ENCODE results near the gene IGF2BP1.
"Not testable (repeated sequence)": the region's sequence is repeated elsewhere in the genome, so short reads cannot be mapped to it uniquely, and the experiment has no call there.

The IGF2BP1 gene

GRCh38 chr17:49002766-49003165 is 5.6 kb downstream of the IGF2BP1 start:
- Histone ChIP-seq H3K27ac (ENCODE audit: low read length) (no peak overlapping the region), H4K20me1 (ENCODE audit: insufficient read depth, low read length) (no peaks in the 10 kb centered on the region), H3K4me1 (ENCODE audit: insufficient read depth, low read length) (no peaks in the 10 kb centered on the region), H3K9me3 (ENCODE audit: insufficient read depth, low read length, severe bottlenecking) (no peaks in the 10 kb centered on the region), H3K4me2 (ENCODE audit: insufficient read depth, low read length) (no peak overlapping the region), H3K36me3 (ENCODE audit: insufficient read depth, low read length) (no peaks in the 10 kb centered on the region), H3K27me3 (ENCODE audit: insufficient read depth, low read length, poor library complexity) (peaks cover 53% of the 10 kb centered on the region), H3K4me3 (ENCODE audit: low read depth in 1 of 2, low read length in 2 of 2) (no peak overlapping the region), H3K9ac (ENCODE audit: low read depth, low read length) (no peak overlapping the region), H2AFZ (ENCODE audit: low read depth, low read length) (no peak overlapping the region), H3K79me2 (ENCODE audit: insufficient read depth, low read length) (no peaks in the 10 kb centered on the region)
- DNase-seq (no peak), ATAC-seq (ENCODE audit: insufficient read depth, low read depth) (no peak)
- TF ChIP-seq, protein P1, sequence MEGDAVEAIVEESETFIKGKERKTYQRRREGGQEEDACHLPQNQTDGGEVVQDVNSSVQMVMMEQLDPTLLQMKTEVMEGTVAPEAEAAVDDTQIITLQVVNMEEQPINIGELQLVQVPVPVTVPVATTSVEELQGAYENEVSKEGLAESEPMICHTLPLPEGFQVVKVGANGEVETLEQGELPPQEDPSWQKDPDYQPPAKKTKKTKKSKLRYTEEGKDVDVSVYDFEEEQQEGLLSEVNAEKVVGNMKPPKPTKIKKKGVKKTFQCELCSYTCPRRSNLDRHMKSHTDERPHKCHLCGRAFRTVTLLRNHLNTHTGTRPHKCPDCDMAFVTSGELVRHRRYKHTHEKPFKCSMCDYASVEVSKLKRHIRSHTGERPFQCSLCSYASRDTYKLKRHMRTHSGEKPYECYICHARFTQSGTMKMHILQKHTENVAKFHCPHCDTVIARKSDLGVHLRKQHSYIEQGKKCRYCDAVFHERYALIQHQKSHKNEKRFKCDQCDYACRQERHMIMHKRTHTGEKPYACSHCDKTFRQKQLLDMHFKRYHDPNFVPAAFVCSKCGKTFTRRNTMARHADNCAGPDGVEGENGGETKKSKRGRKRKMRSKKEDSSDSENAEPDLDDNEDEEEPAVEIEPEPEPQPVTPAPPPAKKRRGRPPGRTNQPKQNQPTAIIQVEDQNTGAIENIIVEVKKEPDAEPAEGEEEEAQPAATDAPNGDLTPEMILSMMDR (IDR thresholded peaks at IDR 0.05; ENCODE audit: borderline replicate concordance, extremely low read depth, low read length, poor library complexity, severe bottlenecking) = no peak
- no peak for TF ChIP-seq EZH2 (IDR thresholded peaks at IDR 0.05; ENCODE audit: borderline replicate concordance, low read depth, low read length, severe bottlenecking)

DNA sequence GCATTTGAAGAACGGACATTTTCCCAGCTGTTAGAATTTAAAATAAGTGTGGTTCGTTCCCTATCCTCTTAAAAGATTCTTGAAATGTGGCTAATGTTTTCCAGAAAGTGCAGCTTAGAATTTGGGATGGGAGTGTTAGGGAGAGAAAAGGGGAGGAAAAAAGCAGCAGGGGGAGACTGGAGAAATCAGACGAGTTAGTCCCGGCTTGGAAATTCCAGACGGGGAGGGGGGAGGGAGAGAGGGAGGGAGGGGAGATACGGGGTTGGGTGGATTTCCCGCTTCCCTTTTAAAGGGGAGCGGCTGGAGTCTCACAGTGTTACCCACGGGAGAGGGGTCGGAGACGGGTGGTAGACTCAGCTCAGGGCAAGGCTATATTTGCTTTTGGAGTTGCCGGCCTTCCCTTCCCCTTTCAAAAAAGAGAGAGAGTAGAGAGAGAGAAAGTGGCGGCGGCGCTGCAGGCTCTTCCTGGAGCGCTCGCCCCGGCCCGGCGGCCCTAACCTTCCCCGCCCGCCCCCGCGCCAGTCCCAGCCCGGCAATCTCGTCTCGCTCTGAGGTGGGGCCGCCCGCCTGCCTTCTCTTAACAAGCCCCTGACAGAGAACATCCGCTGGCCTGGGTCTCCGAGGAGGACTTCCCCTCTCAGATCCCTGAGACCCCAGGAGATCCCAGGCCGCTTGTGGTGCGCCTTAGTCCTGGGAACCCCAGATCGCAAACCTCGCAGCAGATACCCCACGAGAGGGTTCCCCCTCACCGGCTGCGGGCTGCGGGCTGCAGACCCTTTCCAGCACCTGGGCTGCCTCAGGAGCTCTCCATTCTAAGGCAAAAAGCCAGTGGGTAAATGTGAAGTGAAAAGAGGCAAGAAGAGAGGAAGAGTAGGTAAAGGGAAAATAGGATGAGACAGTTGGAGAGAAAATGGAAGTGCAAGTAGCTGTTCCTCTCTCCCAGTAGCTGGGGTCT is 6.6 kb downstream of the IGF2BP1 start:
- Histone ChIP-seq H3K27me3 (ENCODE audit: insufficient read depth, low read length, poor library complexity) (peaks cover 57% of the 10 kb centered on the region), H4K20me1 (ENCODE audit: insufficient read depth, low read length) (no peaks in the 10 kb centered on the region), H3K4me3 (ENCODE audit: low read depth in 1 of 2, low read length in 2 of 2) (no peak overlapping the region), H3K79me2 (ENCODE audit: insufficient read depth, low read length) (no peaks in the 10 kb centered on the region), H3K27ac (ENCODE audit: low read length) (no peak overlapping the region), H2AFZ (ENCODE audit: low read depth, low read length) (no peak overlapping the region), H3K9ac (ENCODE audit: low read depth, low read length) (no peak overlapping the region), H3K4me2 (ENCODE audit: insufficient read depth, low read length) (no peak overlapping the region), H3K36me3 (ENCODE audit: insufficient read depth, low read length) (no peaks in the 10 kb centered on the region), H3K4me1 (ENCODE audit: insufficient read depth, low read length) (no peaks in the 10 kb centered on the region), H3K9me3 (ENCODE audit: insufficient read depth, low read length, severe bottlenecking) (no peaks in the 10 kb centered on the region)
- ATAC-seq (ENCODE audit: insufficient read depth, low read depth) (no peak), DNase-seq (no peak)
- no peak for TF ChIP-seq EZH2 (IDR thresholded peaks at IDR 0.05; ENCODE audit: borderline replicate concordance, low read depth, low read length, severe bottlenecking)
- TF ChIP-seq, protein P1 (IDR thresholded peaks at IDR 0.05; ENCODE audit: borderline replicate concordance, extremely low read depth, low read length, poor library complexity, severe bottlenecking) = no peak

DNA sequence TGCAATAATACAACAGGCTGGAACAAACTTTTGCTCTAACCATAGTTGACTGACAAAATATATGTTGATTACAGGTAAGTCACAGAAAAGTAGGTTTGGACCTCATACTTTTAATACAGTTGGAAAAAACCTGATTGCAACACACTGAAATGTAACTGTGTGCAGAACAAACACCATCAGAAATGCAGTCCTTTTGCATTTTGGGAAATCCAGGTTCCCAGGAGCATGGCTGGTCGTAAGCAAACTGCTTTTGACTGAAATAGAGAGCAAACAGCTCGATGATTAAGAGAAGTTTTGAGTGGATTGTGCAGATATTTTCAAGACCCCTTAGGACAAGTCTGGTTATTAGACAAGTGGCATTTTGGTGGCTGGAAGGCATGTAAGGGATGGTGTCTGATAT is 8.0 kb downstream of the IGF2BP1 start:
- no peaks in the 10 kb centered on the region for H4K20me1 ChIP-seq (ENCODE audit: insufficient read depth, low read length)
- H3K9me3 ChIP-seq (ENCODE audit: insufficient read depth, low read length, severe bottlenecking) = no peaks in the 10 kb centered on the region
- no peak overlapping the region for H3K27ac ChIP-seq (ENCODE audit: low read length)
- no peak for DNase-seq
- H3K79me2 ChIP-seq (ENCODE audit: insufficient read depth, low read length) = no peaks in the 10 kb centered on the region
- H3K27me3 ChIP-seq (ENCODE audit: insufficient read depth, low read length, poor library complexity) = peaks cover 53% of the 10 kb centered on the region
- no peak for ATAC-seq (ENCODE audit: insufficient read depth, low read depth)
- H2AFZ ChIP-seq (ENCODE audit: low read depth, low read length) = no peak overlapping the region
- no peaks in the 10 kb centered on the region for H3K36me3 ChIP-seq (ENCODE audit: insufficient read depth, low read length)
- H3K4me3 ChIP-seq (ENCODE audit: low read depth in 1 of 2, low read length in 2 of 2) = no peak overlapping the region
- no peaks in the 10 kb centered on the region for H3K4me1 ChIP-seq (ENCODE audit: insufficient read depth, low read length)
- no peak overlapping the region for H3K4me2 ChIP-seq (ENCODE audit: insufficient read depth, low read length)
- TF ChIP-seq, protein P1 (IDR thresholded peaks at IDR 0.05; ENCODE audit: borderline replicate concordance, extremely low read depth, low read length, poor library complexity, severe bottlenecking) = no peak
- no peak for TF ChIP-seq EZH2 (IDR thresholded peaks at IDR 0.05; ENCODE audit: borderline replicate concordance, low read depth, low read length, severe bottlenecking)
- no peak overlapping the region for H3K9ac ChIP-seq (ENCODE audit: low read depth, low read length)

GRCh38 chr17:49008908-49009307 is 11.7 kb downstream of the IGF2BP1 start:
- not testable (repeated sequence) for H3K9ac ChIP-seq (ENCODE audit: low read depth, low read length); H3K36me3 ChIP-seq (ENCODE audit: insufficient read depth, low read length); H3K4me1 ChIP-seq (ENCODE audit: insufficient read depth, low read length); ATAC-seq (ENCODE audit: insufficient read depth, low read depth); DNase-seq; H3K4me3 ChIP-seq (ENCODE audit: low read depth in 1 of 2, low read length in 2 of 2); H3K79me2 ChIP-seq (ENCODE audit: insufficient read depth, low read length); H4K20me1 ChIP-seq (ENCODE audit: insufficient read depth, low read length); H2AFZ ChIP-seq (ENCODE audit: low read depth, low read length); H3K4me2 ChIP-seq (ENCODE audit: insufficient read depth, low read length); H3K27ac ChIP-seq (ENCODE audit: low read length); H3K9me3 ChIP-seq (ENCODE audit: insufficient read depth, low read length, severe bottlenecking)
- peaks cover 35% of the 10 kb centered on the region for H3K27me3 ChIP-seq (ENCODE audit: insufficient read depth, low read length, poor library complexity)
